Thyroid gland (tissue), 4 donors: ENCODE measurements around the gene POLN. TPM values are rescaled to one million over a fixed set of nuclear protein-coding genes. Genes with fewer than 3 reads are reported as not detected.
A peak's percentile ranks its signal among the peaks of the same experiment; 100 is the strongest.

Experiments used
- DNase-seq, 2 donors: peaks; one replicate each; pipeline ENCODE4 v3.0.0-alpha.2; 2019
- H3K27ac ChIP-seq, 3 donors: fragments of 200-600 bp; sonication (generic); 1 replicate in 2 of 3; 2 replicates in 1 of 3; pipeline ENCODE4 v1.5.1; 2016 to 2019; ENCODE audit warnings: mild to moderate bottlenecking in 1 of 3, moderate library complexity in 1 of 3
- H3K27me3 ChIP-seq: fragments of 200-600 bp; sonication (generic); one replicate; pipeline ENCODE4 v1.5.1; 2019
- H3K36me3 ChIP-seq, 2 donors: fragments of 200-600 bp; sonication (generic); one replicate each; pipeline ENCODE4 v1.5.1; 2016 to 2019
- H3K4me1 ChIP-seq, 2 donors: fragments of 200-600 bp; sonication (generic); one replicate each; pipeline ENCODE4 v1.5.1; 2017 to 2019
- H3K4me3 ChIP-seq, 3 donors: fragments of 200-600 bp; sonication (generic); replicated peaks in 1 of 3; 1 replicate in 2 of 3; 2 replicates in 1 of 3; pipeline ENCODE4 v1.5.1; 2016; ENCODE audit warnings: mild to moderate bottlenecking in 1 of 3
- H3K9me3 ChIP-seq: fragments of 200-600 bp; sonication (generic); one replicate; pipeline ENCODE4 v1.5.1; 2017
- POLR2A ChIP-seq, 2 donors: fragments of 450-650 bp; IDR thresholded peaks; one replicate each; pipeline ENCODE4 v1.6.1; 2017; ENCODE audit warnings: antibody characterized with exemption in 2 of 2, mild to moderate bottlenecking in 2 of 2, moderate library complexity in 1 of 2
- WGBS, 2 donors: methylation state at CpG; one replicate each; pipeline ENCODE4 v1.1.5; 2017; 5-methylcytosine and 5-hydroxymethylcytosine counted together
- intact Hi-C: fragments of 100-400 bp; cut with DNase I; formaldehyde crosslinking; loops from one replicate; pipeline ENCODE4 v1.15.1; 2023
- total RNA-seq, 4 donors: library from RNA; depleted of rRNA; stranded (reverse); fragments of >200 nt; gene quantifications; one replicate each; pipeline ENCODE4 v1.2.3, GENCODE V29; 2016
- TF ChIP-seq, protein P1 (sequence below), 6 experiments: fragments of 200-600 bp in 3 of 6; fragments of 450-650 bp in 3 of 6; sonication (generic) in 3 of 6; IDR thresholded peaks; one replicate each; pipeline ENCODE4 v1.5.1; 2016 to 2019; ENCODE audit warnings: antibody characterized with exemption in 6 of 6, mild to moderate bottlenecking in 2 of 6, inconsistent platforms in 1 of 6, moderate library complexity in 1 of 6

The POLN gene
- total RNA-seq, 4 donors from 2014 or later, result 1.5 to 5.4 (median 3.0) TPM

DNA sequence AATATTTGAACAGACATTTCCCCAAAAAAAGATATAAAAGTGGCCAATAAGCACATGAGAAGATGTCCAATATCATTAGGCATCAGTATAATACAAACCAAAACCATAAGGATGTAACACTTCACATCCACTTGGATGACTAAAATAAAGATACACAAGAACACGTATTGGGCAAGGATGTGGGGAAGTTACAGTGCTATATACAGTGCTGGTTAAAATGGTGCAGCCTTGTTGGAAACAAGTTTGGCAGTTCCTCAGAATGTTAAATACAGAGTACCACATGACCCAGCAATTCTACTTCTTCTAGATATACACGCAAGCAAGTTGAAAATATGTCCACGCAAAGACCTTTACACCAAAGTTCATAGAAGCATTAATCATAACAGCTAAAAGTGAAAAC, 58.9 kb downstream of the POLN start:
- Histone ChIP-seq H3K27ac (no peak overlapping the region), H3K27me3 (no peaks in the 10 kb centered on the region), H3K4me3 (no peak overlapping the region), H3K36me3 (no peaks in the 10 kb centered on the region), H3K9me3 (no peaks in the 10 kb centered on the region), H3K4me1 (peaks cover 13 to 19% of the 10 kb centered on the region in 2 donors)
- TF ChIP-seq, protein P1, sequence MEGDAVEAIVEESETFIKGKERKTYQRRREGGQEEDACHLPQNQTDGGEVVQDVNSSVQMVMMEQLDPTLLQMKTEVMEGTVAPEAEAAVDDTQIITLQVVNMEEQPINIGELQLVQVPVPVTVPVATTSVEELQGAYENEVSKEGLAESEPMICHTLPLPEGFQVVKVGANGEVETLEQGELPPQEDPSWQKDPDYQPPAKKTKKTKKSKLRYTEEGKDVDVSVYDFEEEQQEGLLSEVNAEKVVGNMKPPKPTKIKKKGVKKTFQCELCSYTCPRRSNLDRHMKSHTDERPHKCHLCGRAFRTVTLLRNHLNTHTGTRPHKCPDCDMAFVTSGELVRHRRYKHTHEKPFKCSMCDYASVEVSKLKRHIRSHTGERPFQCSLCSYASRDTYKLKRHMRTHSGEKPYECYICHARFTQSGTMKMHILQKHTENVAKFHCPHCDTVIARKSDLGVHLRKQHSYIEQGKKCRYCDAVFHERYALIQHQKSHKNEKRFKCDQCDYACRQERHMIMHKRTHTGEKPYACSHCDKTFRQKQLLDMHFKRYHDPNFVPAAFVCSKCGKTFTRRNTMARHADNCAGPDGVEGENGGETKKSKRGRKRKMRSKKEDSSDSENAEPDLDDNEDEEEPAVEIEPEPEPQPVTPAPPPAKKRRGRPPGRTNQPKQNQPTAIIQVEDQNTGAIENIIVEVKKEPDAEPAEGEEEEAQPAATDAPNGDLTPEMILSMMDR (IDR thresholded peaks at IDR 0.05), result no peak
- TF ChIP-seq POLR2A (IDR thresholded peaks at IDR 0.05), result no peak
- no peak for DNase-seq
- intact Hi-C loops, result loop anchor here (10.0 kb wide), 1 partner anchor 268 kb away; no protein-coding TSS in a partner anchor
- 29 to 62% methylated on average over 3 of the region's 3 CpGs for WGBS, 2 donors

DNA sequence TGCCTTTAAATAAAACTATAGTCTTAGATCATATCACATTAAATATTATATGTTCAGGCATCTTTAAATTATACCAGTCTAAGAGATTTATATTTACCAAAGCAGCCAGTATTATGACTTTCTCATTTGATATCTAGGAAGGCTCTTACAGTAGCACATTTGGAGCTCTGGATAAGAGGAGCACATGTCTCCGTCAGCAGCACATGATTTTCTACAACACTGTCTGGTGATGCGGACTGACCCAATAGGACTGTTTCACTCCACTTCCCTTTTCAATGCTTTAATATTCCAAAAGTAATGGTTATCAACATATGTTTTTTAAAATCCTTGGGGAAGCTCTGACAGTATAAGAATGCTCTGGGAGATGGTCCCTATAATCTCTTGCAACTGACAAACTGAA, 61.5 kb downstream of the POLN start:
- H3K27me3 ChIP-seq, result no peaks in the 10 kb centered on the region
- H3K4me1 ChIP-seq, result peaks cover 13 to 22% of the 10 kb centered on the region in 2 donors
- intact Hi-C loops, result loop anchor here (10.0 kb wide), 1 partner anchor 266 kb away; no protein-coding TSS in a partner anchor
- 88 to 97% methylated on average over 2 of the region's 2 CpGs for WGBS, 2 donors
- DNase-seq, result no peak
- H3K36me3 ChIP-seq, result no peaks in the 10 kb centered on the region
- no peak overlapping the region for H3K4me3 ChIP-seq
- TF ChIP-seq, protein P1 (IDR thresholded peaks at IDR 0.05), result no peak
- TF ChIP-seq POLR2A (IDR thresholded peaks at IDR 0.05), result no peak
- H3K9me3 ChIP-seq, result no peaks in the 10 kb centered on the region
- H3K27ac ChIP-seq, result peak overlapping the region in 2 of 3 donors; percentile 51 to 79

DNA sequence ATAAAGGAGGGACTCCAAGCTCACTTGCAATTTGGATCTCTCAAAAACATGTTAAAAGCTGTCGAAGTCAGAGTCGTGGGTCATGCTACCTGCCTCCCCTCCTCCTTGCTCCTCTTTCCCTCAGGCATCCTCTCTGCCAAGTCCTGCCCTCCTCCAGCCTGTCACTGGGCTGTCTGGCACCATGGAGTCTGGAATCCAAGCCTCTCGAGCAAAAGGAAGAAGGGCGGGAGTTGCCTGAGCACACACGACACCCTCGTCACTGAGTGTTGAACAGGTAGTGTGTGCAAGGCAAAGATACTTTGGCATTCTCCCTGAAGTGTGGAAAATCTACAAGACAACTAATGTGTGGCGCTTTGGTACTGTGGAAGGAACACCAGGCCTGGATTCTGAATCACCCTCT, 62.2 kb downstream of the POLN start:
- H3K4me1 ChIP-seq, result peaks cover 13 to 22% of the 10 kb centered on the region in 2 donors
- H3K27me3 ChIP-seq, result no peaks in the 10 kb centered on the region
- intact Hi-C loops, result loop anchor here (10.0 kb wide), 1 partner anchor 265 kb away; no protein-coding TSS in a partner anchor
- no peaks in the 10 kb centered on the region for H3K36me3 ChIP-seq
- DNase-seq, result peak; percentile 90 to 92
- no peak overlapping the region for H3K4me3 ChIP-seq
- H3K27ac ChIP-seq, result peak overlapping the region; percentile 51 to 79 (median 68)
- H3K9me3 ChIP-seq, result no peaks in the 10 kb centered on the region
- 33 to 52% methylated on average over 7 of the region's 7 CpGs for WGBS, 2 donors
- TF ChIP-seq, protein P1 (IDR thresholded peaks at IDR 0.05), result no peak
- TF ChIP-seq POLR2A (IDR thresholded peaks at IDR 0.05), result peak in 1 of 2 donors; percentile 36

DNA sequence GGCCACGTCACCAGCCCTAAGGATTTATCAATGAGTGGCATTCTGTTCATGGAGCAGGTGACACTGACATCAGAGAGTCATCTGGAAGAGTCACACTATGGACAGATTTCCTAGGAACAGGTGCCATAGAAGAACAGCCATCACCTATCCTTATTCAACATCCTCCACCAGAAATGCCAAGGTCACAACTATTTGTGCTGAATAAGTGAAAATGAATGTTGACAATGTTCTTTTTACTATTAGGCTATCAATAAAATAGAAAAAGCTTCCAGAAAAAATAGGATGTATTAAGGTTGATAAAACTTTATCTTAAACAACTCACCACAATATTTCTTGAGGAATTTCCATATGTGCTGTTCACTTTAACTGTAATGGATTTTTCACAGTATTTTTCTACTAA, 62.9 kb downstream of the POLN start:
- H3K27me3 ChIP-seq, result no peaks in the 10 kb centered on the region
- WGBS, 2 donors, result 100% methylated on average over 1 of the region's 1 CpG; no CpG with 5 or more reads in 1 of the 2 donors
- intact Hi-C loops, result no loop called here
- peak overlapping the region in 1 of 3 donors; percentile 79 for H3K27ac ChIP-seq
- no peaks in the 10 kb centered on the region for H3K36me3 ChIP-seq
- H3K4me3 ChIP-seq, result no peak overlapping the region
- no peak for DNase-seq
- no peak for TF ChIP-seq POLR2A (IDR thresholded peaks at IDR 0.05)
- TF ChIP-seq, protein P1 (IDR thresholded peaks at IDR 0.05), result no peak
- H3K4me1 ChIP-seq, result peaks cover 13 to 22% of the 10 kb centered on the region in 2 donors
- no peaks in the 10 kb centered on the region for H3K9me3 ChIP-seq

DNA sequence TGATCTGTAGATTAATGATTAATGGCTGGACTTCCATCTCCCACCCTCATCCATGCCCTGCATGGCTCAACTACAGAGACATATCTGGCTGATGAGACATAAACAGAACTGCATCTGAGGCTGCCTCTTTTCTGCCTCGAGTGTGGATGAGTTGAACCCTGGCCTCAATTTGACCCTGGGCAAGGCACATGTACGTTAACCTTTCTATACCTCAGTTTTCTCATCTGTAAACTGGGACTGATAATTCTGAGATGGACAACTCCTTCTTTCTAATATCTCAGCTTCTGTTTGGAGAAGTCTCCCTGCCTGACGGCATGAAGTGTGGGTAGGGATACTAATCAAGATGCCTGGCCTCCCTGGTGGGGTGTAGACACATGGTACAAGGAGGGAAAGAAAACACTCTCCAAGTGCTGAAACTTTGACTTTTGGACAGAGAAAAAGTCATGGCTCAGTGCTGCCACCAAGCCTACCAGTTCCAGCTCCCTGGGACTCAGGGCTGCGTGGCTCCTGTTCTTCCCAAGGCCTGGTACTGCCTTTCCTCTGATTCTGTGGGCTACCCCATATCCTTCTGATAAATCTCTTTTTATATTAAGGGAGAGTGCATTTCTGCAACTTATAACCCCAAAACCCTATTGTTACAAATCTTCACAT, 64.4 kb downstream of the POLN start:
- Histone ChIP-seq H3K9me3 (no peaks in the 10 kb centered on the region), H3K36me3 (no peaks in the 10 kb centered on the region), H3K27me3 (no peaks in the 10 kb centered on the region), H3K4me1 (peaks cover 13 to 22% of the 10 kb centered on the region in 2 donors), H3K27ac (no peak overlapping the region), H3K4me3 (no peak overlapping the region)
- DNase-seq, result peak in 1 of 2 donors; percentile 11
- no peak for TF ChIP-seq POLR2A (IDR thresholded peaks at IDR 0.05)
- TF ChIP-seq, protein P1 (IDR thresholded peaks at IDR 0.05), result no peak
- WGBS, 2 donors, result 71 to 87% methylated on average over 4 of the region's 4 CpGs
- intact Hi-C loops, result no loop called here
